Activated T-helper 17 cell treated with anti-CD3 and anti-CD28 coated beads, Interleukin-2, amount 50 U/mL, for 72 hours (primary cell): ENCODE measurements around the gene NEK11. TPM values are rescaled to one million over a fixed set of nuclear protein-coding genes. Genes with fewer than 3 reads are reported as not detected.
A peak's percentile ranks its signal among the peaks of the same experiment; 100 is the strongest.

Experiments
- ATAC-seq: fragments of 150-1000 bp; cut with Tn5 transposase; replicated peaks from 2 replicates; pipeline ENCODE4 v1.10.0; 2021; ENCODE audit warnings: mild to moderate bottlenecking, moderate library complexity
- H3K27ac Mint-ChIP-seq: one replicate; pipeline ENCODE4 v1.8.0; 2022; ENCODE audit warnings: mixed read lengths
- H3K27me3 Mint-ChIP-seq: one replicate; pipeline ENCODE4 v1.8.0; 2022; ENCODE audit warnings: mixed read lengths
- H3K36me3 Mint-ChIP-seq: one replicate; pipeline ENCODE4 v1.8.0; 2022; ENCODE audit warnings: low read depth, mild to moderate bottlenecking, mixed read lengths
- H3K4me1 Mint-ChIP-seq: one replicate; pipeline ENCODE4 v1.8.0; 2022; ENCODE audit warnings: mixed read lengths
- H3K4me3 Mint-ChIP-seq: one replicate; pipeline ENCODE4 v1.8.0; 2022; ENCODE audit warnings: mild to moderate bottlenecking, mixed read lengths
- H3K9me3 Mint-ChIP-seq: one replicate; pipeline ENCODE4 v1.8.0; 2022; ENCODE audit warnings: mixed read lengths
- total RNA-seq, 2 donors: library from RNA; stranded (reverse); gene quantifications; one replicate each; pipeline ENCODE4 v1.2.3, GENCODE V29; 2022

Gene NEK11, protein sequence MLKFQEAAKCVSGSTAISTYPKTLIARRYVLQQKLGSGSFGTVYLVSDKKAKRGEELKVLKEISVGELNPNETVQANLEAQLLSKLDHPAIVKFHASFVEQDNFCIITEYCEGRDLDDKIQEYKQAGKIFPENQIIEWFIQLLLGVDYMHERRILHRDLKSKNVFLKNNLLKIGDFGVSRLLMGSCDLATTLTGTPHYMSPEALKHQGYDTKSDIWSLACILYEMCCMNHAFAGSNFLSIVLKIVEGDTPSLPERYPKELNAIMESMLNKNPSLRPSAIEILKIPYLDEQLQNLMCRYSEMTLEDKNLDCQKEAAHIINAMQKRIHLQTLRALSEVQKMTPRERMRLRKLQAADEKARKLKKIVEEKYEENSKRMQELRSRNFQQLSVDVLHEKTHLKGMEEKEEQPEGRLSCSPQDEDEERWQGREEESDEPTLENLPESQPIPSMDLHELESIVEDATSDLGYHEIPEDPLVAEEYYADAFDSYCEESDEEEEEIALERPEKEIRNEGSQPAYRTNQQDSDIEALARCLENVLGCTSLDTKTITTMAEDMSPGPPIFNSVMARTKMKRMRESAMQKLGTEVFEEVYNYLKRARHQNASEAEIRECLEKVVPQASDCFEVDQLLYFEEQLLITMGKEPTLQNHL
- total RNA-seq = 1 to 10 TPM; 3.1 to 3.2 TPM

DNA sequence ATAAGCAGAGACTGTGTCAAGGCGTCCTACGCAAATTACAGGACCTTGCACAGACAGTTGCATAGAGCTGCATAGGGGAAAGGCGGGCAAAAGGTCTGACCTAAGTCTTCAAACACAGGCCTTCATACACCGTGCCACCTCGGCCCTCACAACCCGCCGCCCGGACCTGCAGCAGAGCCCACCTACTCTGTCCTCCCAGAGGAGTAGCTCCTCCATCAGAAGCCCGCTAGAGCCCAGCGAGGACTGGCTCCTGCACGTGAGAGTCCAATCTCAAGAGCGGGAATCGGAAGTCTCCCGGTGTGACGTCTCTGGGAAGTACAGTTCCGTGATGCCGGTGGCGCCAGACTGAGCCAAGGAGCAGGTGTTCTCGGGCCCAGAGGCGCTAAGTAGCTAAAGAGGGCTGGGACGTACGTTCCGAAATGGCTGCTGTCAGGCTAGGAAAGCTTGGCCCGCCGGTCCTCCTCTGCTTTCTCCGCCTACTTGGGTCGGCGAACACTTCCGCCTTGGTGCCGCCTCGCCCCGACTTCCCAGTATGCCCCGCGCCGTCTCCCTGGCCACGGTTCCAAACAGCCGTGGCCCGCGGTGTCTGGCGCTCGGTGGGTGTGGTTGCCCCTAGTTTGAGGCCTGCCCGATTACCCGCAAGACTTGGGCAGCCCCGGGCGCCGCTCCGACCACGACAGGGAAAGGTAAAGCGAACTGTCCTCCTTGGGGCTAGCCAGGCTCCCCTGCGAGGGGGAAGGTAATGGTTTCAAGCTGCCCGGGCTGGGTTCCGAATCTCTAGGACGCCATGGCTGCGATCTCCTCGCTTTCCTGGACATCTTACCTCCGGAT is at the start of gene NEK11, which contains the start of gene ASTE1:
NEK11 (plus strand) TSS at position 557 of the 831 bp plus-strand sequence. CDS start 2,832 bp downstream, outside the sequence.
ASTE1 (minus strand) TSS at position 505 of the 831 bp plus-strand sequence. CDS start 1,519 bp downstream, outside the sequence.
- Mint-ChIP-seq H3K9me3 (no peaks in the 10 kb centered on the region), H3K4me3 (peak within 1 kb of the TSS; percentile 89), H3K27me3 (no peaks in the 10 kb centered on the region), H3K36me3 (peaks cover 37% of the 10 kb centered on the region), H3K4me1 (peaks cover 31% of the 10 kb centered on the region), H3K27ac (peak within 1 kb of the TSS; percentile 92)
- peak; percentile 99 for ATAC-seq

DNA sequence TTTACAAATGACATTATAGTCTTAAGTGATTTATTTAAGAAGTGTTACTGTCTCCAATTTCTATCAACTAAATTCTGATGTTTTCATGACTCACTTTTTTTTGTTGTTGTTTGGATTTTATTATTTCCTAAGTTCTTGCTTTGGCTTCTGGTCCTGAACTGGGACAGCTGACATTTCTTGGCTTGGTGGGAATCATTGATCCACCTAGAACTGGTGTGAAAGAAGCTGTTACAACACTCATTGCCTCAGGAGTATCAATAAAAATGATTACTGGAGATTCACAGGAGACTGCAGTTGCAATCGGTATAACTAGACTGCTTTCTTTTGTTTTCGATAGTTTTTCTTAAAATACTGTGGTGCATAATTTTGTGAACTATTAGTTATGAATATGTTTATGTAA is 47.6 kb upstream of the NEK11 start:
- Mint-ChIP-seq H3K9me3 (no peaks in the 10 kb centered on the region), H3K4me3 (no peak overlapping the region), H3K4me1 (no peaks in the 10 kb centered on the region), H3K27ac (no peak overlapping the region), H3K27me3 (no peaks in the 10 kb centered on the region), H3K36me3 (peaks cover 96% of the 10 kb centered on the region)
- no peak for ATAC-seq

GRCh38 chr3:130981469-130981868 is 45.2 kb upstream of the NEK11 start:
- Mint-ChIP-seq H3K27ac (no peak overlapping the region), H3K4me3 (no peak overlapping the region), H3K4me1 (no peaks in the 10 kb centered on the region), H3K27me3 (no peaks in the 10 kb centered on the region), H3K9me3 (no peaks in the 10 kb centered on the region), H3K36me3 (peaks cover 87% of the 10 kb centered on the region)
- ATAC-seq = no peak

DNA sequence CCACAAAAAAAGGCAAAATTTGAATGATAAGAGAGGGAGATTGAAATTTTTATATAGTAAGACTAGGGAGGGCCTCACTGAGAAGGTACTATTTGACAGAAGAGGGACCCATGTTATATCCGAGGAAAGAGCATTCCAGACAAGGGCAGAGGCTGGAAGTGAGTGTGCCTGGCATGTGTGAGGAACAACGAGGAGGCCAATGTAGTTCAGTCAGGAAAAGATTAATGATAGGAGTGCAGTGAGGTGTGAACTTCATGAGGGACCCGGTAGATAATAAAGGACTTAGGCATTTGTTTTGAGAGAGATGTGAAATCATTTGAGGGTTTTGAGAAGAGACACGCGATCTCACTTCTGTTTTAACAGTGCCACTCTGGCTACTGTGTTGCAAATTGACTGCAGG is 36.4 kb upstream of the NEK11 start:
- no peak for ATAC-seq
- H3K9me3 Mint-ChIP-seq = no peaks in the 10 kb centered on the region
- H3K27me3 Mint-ChIP-seq = no peaks in the 10 kb centered on the region
- H3K36me3 Mint-ChIP-seq = peaks cover 75% of the 10 kb centered on the region
- H3K27ac Mint-ChIP-seq = peak overlapping the region; percentile 17
- peaks cover 4% of the 10 kb centered on the region for H3K4me1 Mint-ChIP-seq
- H3K4me3 Mint-ChIP-seq = no peak overlapping the region

- ATAC-seq = no peak
Measured at GRCh38 chr3:130991126-130991525, 35.6 kb upstream of the NEK11 start.

GRCh38 chr3:130992344-130992743 is 34.3 kb upstream of the NEK11 start:
- no peak overlapping the region for H3K27ac Mint-ChIP-seq
- no peak overlapping the region for H3K4me3 Mint-ChIP-seq
- no peaks in the 10 kb centered on the region for H3K27me3 Mint-ChIP-seq
- peaks cover 4% of the 10 kb centered on the region for H3K4me1 Mint-ChIP-seq
- H3K9me3 Mint-ChIP-seq = no peaks in the 10 kb centered on the region
- peaks cover 80% of the 10 kb centered on the region for H3K36me3 Mint-ChIP-seq
- ATAC-seq = no peak

More at GRCh38 chr3:130991126-130991525, 35.6 kb upstream of the NEK11 start:
- peak overlapping the region; percentile 10 for H3K27ac Mint-ChIP-seq
- H3K9me3 Mint-ChIP-seq = no peaks in the 10 kb centered on the region
- peaks cover 76% of the 10 kb centered on the region for H3K36me3 Mint-ChIP-seq
- H3K27me3 Mint-ChIP-seq = no peaks in the 10 kb centered on the region
- peaks cover 4% of the 10 kb centered on the region for H3K4me1 Mint-ChIP-seq
- no peak overlapping the region for H3K4me3 Mint-ChIP-seq

GRCh38 chr3:130997289-130997688 is 29.4 kb upstream of the NEK11 start:
- Mint-ChIP-seq H3K27ac (no peak overlapping the region), H3K9me3 (no peaks in the 10 kb centered on the region), H3K4me3 (no peak overlapping the region)

DNA sequence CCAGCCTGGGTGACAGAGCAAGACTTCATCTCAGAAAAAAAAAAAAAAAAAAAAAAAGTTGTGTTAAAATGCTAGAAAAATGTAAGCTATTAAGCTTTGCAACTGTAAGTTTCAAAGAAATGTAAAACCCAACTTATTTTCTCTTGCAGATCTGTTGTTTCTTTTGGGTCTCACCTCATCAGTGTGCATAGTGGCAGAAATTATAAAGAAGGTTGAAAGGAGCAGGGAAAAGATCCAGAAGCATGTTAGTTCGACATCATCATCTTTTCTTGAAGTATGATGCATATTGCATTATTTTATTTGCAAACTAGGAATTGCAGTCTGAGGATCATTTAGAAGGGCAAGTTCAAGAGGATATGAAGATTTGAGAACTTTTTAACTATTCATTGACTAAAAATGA is 25.6 kb upstream of the NEK11 start:
- H3K4me3 Mint-ChIP-seq = no peak overlapping the region

More at GRCh38 chr3:130997289-130997688, 29.4 kb upstream of the NEK11 start:
- peaks cover 83% of the 10 kb centered on the region for H3K36me3 Mint-ChIP-seq
- no peak for ATAC-seq
- H3K4me1 Mint-ChIP-seq = no peaks in the 10 kb centered on the region
- no peaks in the 10 kb centered on the region for H3K27me3 Mint-ChIP-seq

DNA sequence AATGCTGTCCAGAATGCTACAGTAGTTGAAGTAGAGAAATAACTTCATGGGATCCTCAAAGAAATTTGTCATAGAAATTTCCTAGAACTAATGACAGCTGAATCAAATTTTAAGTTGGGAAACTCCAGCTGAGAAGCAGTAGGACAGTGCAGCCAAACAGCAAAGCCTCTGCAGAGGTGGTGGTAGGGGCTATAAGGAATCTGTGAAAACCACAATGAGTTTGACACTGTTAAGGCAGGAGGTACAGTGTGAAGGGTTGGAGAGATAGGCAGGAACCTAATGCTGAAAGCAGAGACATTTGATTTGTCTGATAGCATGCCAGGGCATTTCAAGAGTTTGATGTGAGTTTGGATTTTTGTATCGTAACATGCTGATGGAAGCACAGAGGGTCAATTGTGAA is 22.1 kb upstream of the NEK11 start:
- H3K27ac Mint-ChIP-seq = peak overlapping the region; percentile 11
- no peak overlapping the region for H3K4me3 Mint-ChIP-seq
- no peaks in the 10 kb centered on the region for H3K9me3 Mint-ChIP-seq
- H3K4me1 Mint-ChIP-seq = peaks cover 9% of the 10 kb centered on the region
- no peak for ATAC-seq
- H3K27me3 Mint-ChIP-seq = no peaks in the 10 kb centered on the region
- peaks cover 92% of the 10 kb centered on the region for H3K36me3 Mint-ChIP-seq

More for the DNA sequence above, 25.6 kb upstream of the NEK11 start:
- Mint-ChIP-seq H3K27ac (no peak overlapping the region), H3K27me3 (no peaks in the 10 kb centered on the region), H3K4me1 (peaks cover 5% of the 10 kb centered on the region), H3K36me3 (peaks cover 87% of the 10 kb centered on the region), H3K9me3 (no peaks in the 10 kb centered on the region)
- ATAC-seq = no peak

DNA sequence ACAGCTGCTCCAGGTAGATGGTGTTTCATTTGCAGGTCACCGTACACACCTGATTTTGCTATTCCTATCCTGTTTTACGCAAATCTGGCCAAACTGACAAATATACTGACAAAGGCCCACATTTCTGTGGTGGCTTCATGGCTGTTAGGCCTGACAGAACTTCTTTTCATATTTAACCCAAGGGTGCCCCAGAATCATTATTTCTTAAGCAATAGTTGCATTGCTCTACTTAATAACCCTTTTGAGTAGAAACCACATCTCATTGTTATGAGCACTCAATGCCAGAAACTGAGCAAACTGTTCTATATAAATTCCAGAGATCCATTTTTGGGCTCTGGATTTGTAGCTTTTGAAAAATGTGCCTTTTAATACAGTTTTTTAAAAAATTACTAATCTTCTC is 19.4 kb upstream of the NEK11 start:
- no peak overlapping the region for H3K27ac Mint-ChIP-seq
- no peaks in the 10 kb centered on the region for H3K27me3 Mint-ChIP-seq
- H3K4me1 Mint-ChIP-seq = peaks cover 9% of the 10 kb centered on the region
- H3K4me3 Mint-ChIP-seq = no peak overlapping the region
- no peaks in the 10 kb centered on the region for H3K9me3 Mint-ChIP-seq
- peaks cover 93% of the 10 kb centered on the region for H3K36me3 Mint-ChIP-seq
- ATAC-seq = no peak

GRCh38 chr3:131007782-131008181 is 18.9 kb upstream of the NEK11 start:
- Mint-ChIP-seq H3K36me3 (peaks cover 93% of the 10 kb centered on the region), H3K9me3 (no peaks in the 10 kb centered on the region), H3K4me3 (no peak overlapping the region), H3K27ac (no peak overlapping the region), H3K4me1 (peaks cover 9% of the 10 kb centered on the region), H3K27me3 (no peaks in the 10 kb centered on the region)
- no peak for ATAC-seq

- peaks cover 9% of the 10 kb centered on the region for H3K4me1 Mint-ChIP-seq
- peak overlapping the region; percentile 74 for H3K27ac Mint-ChIP-seq
- H3K36me3 Mint-ChIP-seq = peaks cover 97% of the 10 kb centered on the region
- H3K27me3 Mint-ChIP-seq = no peaks in the 10 kb centered on the region
- no peaks in the 10 kb centered on the region for H3K9me3 Mint-ChIP-seq
- no peak overlapping the region for H3K4me3 Mint-ChIP-seq
- ATAC-seq = no peak
Measured at GRCh38 chr3:131008326-131008725, 18.4 kb upstream of the NEK11 start.

GRCh38 chr3:131009698-131010097 is 17.0 kb upstream of the NEK11 start:
- H3K4me3 Mint-ChIP-seq = no peak overlapping the region
- H3K9me3 Mint-ChIP-seq = no peaks in the 10 kb centered on the region
- H3K4me1 Mint-ChIP-seq = peaks cover 7% of the 10 kb centered on the region
- no peaks in the 10 kb centered on the region for H3K27me3 Mint-ChIP-seq
- H3K36me3 Mint-ChIP-seq = peaks cover 97% of the 10 kb centered on the region
- H3K27ac Mint-ChIP-seq = no peak overlapping the region
- peak; percentile 34 for ATAC-seq

DNA sequence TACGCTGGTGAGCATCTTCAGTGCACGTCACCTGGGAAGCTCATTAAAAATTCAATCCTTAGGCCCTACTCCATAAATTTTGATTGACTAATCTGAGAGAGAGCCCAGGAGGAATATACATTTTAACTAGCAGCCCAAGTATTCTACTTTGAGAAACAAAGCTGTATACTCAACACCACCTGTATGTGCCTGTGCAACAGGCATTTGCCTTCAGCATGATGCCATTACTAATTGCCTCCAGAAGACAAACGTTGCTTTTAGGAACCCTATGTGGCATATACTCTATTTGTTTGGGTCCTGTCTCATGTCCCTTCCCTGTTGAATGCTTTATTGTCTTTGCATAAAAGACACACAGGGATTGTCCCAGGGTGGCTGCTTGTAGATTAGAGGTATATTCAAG is 7.7 kb upstream of the NEK11 start:
- Mint-ChIP-seq H3K4me1 (peaks cover 26% of the 10 kb centered on the region), H3K9me3 (no peaks in the 10 kb centered on the region), H3K4me3 (no peak overlapping the region), H3K36me3 (peaks cover 73% of the 10 kb centered on the region), H3K27me3 (no peaks in the 10 kb centered on the region), H3K27ac (no peak overlapping the region)
- ATAC-seq = no peak
